Epithelial cell of prostate (primary cell): Measurements from ENCODE around the gene TIE1.

Experiments
- DNase-seq: peaks from one replicate; pipeline ENCODE4 v3.0.0-alpha.2; 2011; ENCODE audit warnings: low read depth, low spot score
- H3K27ac ChIP-seq: fragments of 450-650 bp; 2 replicates; pipeline ENCODE4 v1.5.1; 2017; ENCODE audit warnings: mild to moderate bottlenecking

The TIE1 gene

DNA sequence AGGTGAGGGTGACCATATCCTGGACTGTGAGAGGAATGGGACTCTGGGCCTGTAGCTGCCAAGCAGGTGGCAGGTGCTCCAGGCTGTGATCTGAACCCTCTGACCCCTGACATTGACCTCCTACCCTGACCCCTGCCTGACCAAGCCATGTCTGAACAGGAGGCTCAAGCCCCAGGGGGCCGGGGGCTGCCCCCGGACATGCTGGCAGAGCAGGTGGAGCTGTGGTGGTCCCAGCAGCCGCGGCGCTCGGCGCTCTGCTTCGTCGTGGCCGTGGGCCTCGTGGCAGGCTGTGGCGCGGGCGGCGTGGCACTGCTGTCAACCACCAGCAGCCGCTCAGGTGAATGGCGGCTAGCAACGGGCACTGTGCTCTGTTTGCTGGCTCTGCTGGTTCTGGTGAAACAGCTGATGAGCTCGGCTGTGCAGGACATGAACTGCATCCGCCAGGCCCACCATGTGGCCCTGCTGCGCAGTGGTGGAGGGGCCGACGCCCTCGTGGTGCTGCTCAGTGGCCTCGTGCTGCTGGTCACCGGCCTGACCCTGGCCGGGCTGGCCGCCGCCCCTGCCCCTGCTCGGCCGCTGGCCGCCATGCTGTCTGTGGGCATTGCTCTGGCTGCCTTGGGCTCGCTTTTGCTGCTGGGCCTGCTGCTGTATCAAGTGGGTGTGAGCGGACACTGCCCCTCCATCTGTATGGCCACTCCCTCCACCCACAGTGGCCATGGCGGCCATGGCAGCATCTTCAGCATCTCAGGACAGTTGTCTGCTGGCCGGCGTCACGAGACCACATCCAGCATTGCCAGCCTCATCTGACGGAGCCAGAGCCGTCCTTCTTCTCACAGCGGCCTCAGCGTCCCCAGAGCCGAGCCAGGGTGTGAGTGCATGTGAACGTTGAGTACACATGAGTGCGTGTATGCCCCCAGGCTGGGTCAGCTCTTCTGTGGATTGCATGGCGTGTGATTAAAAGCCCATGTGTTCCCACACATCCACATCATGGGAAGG is 27.9 kb upstream of the TIE1 start:
- no peak for DNase-seq
- H3K27ac ChIP-seq: no peak overlapping the region

DNA sequence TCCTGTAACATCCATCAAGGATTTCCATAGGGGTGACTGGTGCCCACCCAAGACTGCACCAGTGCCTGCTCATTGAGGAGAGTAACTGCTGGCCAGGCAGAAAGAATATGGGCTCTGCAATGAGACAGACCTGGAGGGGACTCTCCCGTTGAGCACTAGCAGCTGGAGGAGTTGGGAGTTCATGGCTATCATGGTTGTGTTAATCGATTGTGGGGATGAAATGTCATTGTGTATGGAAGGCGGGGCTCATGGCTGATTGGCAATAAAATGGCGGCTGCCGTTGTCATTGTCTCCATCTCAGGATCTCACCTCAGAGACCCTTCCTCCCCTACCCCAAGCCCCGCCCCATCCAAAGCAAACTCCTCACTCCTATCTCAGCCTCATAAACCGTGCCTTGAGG is 27.1 kb upstream of the TIE1 start:
- DNase-seq: no peak
- peak overlapping the region; percentile 48 for H3K27ac ChIP-seq

DNA sequence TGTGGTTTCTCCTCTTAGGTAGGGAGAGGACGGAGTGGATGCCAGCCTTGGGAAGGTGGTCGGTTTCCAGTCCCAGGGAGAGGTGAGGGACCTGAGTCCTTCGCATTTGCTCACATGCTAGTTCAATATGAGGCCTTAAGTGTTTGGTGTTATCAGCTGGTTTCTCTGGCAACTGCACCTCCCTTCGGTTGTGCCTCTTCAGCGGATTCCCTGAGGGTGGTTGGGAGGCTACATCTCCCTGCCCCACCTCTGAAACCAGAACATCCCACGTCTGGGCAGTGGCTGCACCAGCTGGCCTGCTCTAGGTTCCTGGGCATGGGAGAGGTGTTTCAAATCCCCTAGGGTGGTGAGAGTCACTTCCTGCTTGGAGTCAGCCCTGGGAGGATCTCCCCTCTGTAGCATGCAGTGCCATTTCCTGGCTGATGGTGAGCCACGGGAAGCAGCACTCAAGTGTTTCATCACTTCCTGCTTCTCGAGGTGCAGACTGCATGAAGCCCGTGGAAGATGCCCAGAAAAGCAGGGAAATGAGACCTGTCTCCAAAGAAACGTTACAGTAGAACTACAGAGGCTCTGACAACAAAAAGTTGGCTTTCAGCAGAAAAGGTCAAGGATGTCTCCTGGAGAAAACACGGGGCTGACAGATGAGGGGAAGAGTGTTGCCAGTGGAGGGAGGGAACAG is 26.5 kb upstream of the TIE1 start:
- peak overlapping the region; percentile 48 for H3K27ac ChIP-seq
- no peak for DNase-seq

DNA sequence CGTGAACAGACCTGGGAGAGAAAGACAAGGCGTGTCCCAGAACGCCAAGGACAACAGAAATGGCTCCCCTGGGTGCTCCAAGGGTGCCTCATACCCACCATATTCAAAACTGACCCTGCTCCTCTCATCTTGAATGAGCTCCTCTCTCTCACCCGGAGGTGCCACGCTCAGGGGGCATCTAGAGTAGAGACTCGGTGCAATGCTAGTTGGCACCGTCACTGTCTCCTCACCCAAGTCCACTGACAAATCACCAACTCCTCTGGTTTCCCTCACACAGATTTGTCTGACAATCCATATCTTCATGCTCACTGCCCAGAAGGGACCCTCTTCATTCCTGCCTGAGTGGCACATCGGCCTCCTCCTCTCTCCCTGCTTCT is 26.0 kb upstream of the TIE1 start:
- no peak for DNase-seq
- H3K27ac ChIP-seq: peak overlapping the region; percentile 48

DNA sequence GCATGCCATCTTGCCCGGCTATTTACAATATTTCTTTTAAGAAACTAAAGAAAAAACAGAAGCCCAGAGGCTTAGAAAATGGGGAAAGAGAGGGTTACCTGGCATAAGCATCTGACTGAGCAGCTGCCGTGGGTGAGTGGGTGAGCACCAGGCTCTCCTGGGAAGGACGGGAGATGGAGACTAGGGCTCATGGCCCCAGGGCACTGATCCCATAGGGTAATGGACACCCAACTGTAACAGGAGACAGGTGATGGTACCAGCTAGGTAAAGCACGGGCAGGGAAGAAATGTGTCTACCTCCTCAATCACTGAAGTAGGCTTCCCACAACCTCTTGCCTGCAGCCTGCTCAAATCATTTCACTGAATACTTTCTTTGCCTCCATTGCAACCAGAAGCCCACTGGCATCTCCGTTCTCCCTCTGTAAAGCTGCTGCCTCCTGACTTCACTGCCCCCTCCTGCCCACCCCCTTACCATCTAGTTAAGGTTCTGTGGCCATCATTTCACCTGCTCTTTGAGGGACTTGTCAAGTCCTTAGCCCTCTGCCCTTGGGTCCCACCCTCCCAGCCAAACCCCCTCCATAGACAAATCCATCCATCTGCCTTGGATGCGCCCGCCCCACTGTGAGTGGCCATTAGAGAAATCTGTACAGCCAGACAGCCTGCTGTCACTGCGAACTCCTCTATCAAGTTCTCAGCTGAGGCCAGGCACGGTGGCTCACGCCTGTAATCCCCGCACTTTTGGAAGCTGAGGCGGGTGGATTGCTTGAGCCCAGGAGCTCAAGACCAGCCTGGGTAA is 24.8 kb upstream of the TIE1 start:
- no peak for DNase-seq
- H3K27ac ChIP-seq: no peak overlapping the region

DNA sequence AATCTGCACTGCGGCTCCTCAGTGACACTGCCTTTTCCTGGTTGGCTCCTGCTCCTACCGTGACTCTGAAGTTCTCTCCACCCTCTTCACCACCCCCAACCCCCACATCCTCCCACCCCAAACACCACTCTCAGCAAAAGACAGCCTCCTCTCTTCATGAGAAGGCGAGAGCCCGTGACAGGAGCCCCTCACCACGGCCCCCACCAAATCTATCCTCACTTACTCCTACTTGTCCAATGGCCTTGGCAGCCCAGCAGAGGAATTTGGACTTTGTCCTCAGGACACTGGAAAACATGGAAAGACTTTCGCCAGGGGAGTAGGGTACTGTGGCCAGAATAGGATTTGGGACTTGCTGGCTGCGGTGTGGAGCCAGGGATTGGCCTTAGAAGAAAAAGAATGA is 24.1 kb upstream of the TIE1 start:
- H3K27ac ChIP-seq: no peak overlapping the region
- no peak for DNase-seq

DNA sequence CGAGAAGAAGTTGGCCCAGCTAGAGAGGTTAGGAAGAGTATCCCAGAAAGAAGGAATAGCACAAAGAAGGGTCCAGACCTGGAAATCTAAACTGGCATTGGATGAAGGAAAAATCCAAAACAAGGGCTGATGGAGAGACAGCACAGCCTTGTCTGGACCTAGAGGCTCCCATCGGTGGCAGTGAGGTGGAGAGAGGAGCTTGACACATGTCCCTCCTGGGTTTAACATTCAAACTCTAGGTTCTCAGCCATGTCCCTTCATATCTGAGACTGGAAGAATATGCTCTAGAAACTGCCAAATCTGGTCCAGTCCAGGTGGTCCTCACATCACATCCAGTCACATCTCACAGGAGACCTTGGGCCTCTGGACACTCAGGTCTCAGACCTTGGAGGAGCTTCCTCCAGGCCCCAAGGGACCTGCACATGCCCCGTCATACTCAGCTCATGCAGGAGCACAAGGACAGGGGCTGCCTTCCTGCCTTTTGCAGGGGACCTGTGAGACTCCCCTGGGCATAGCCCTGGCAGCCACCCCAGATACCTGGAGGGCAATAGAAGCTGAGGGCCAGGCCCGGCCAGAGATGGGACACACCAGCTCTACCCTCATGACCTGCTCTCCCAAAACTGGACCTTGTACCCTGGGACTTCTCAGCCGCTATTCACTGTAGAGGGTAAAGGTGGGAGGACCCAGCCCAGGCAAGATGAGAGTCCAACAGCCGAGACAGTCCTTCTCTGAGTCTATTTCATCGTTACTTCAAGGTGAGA is 23.5 kb upstream of the TIE1 start:
- no peak for DNase-seq
- H3K27ac ChIP-seq: no peak overlapping the region

DNA sequence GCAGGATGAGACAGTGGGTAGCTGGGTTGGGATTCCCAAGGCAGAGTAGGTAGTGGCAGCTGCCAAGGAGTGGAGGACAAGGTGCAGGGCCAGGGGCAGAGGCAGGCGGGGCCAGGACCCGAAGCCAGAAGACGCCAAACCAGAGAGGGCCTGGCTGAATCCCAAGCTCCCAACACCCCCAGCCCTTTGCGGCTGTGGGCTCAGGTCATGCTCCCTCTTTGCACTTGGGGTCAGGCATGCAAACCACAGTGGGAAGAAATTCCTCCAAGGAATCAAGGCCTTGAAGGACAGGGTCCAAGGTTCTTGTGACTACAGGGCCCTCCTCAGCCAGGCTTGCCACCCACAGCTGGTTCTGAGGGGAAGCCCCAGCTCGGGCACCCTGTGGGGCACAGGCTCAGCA is 21.6 kb upstream of the TIE1 start:
- no peak for DNase-seq
- no peak overlapping the region for H3K27ac ChIP-seq

DNA sequence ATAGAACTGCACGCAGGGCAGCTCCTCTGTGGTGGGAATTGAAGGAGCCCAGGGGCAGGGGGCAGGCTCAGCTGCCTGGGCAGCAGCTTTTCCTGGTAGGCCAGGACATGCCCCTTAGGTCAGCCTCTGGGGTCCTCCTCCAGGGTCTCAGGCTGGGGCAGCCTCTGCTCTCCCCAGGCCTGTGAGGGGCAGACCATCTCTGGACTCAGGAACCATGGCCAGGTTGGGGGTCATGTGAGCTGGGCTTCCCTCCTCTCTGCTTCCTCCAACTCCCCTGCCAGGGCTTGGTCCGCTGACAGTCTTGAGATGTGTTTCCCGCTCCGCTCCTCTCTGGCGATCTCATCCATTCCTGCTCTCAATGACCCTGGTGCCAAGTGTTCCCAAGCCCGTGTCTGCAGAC is 21.1 kb upstream of the TIE1 start:
- no peak for DNase-seq

DNA sequence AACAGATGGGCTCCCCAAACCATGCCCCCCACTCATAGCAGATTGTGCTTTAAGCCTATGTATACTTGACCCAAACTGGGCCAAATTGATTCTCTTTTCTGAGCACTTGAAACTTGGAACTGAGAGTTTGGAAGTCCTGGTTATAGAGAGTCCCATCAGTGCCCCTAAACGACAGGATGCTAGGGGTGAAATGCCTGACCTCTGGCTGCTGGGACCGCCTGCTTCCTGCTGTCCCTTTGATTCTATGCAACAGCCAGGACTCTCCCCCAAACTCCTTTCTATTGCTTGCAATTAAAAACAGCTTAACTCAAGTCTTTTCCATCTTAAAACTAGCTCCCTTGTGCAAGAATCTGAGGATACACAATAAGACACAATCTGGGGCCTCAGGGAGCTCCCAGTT is 20.1 kb upstream of the TIE1 start:
- H3K27ac ChIP-seq: no peak overlapping the region
- no peak for DNase-seq

More for the DNA sequence above, 21.1 kb upstream of the TIE1 start:
- no peak overlapping the region for H3K27ac ChIP-seq

DNA sequence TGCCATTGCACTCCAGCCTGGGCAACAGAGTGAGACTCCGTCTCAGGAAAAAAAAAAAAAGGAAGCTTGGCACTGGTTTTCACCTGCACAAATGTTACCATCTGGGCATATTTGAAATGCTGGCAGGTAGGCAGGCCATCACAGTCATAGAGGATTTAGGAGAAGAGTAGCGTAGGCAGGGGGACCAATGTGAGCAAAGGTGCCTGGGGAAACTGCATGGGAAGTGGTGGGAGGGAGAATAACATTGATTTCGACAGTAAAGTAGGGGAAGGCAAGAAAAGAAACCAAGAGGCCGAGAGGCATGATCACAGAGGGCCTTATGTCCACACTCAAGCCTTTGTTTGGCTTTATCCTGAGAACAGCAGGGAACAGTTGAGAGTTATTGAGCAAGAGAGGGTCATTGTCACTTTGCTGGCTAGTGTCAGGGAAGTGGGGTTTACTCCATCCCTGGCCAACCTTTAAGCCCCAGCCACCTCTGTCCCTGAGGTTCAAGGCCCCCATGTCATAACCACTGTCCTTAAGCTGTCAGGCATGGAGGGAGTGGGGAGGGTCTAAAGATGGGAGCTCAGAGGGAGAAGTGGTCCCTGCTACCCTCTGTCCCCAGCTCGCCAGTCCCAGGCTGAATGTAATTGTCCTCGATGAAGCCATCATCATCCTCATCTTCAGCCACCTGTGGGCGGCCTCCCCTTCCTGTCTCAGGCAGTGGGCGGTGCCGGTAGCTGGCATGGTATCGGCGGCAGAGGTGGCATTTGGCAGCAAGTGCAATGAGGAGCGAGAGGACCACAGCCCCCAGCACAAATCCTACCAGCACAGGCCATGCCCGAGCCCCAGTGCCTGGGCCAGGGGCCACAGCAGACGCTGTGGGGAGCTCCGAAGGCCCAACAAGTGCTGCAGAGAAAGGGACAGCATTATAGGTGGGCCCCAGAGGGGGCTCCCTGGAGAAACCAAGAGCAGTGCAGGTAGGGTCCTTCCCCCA is 18.3 kb upstream of the TIE1 start:
- H3K27ac ChIP-seq: no peak overlapping the region
- DNase-seq: no peak

DNA sequence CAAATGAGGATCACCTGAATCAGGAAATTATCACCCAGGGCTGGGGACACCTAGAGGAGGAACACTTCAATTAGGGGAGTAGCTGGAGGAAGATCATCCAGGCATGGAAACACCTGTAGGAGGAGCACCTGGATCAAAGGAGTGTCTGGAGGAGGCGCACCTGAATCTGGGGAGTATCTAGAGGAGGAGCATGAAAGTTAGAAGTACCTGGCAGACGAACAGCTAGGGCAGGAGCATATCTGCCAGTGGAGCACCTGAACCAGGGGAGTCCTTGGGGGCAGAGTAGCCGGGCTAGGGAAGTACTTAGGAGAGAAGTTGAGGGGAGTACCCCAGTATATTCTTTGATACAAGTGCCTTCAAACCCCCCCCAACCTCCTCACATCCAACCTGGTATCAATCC is 16.7 kb upstream of the TIE1 start:
- no peak overlapping the region for H3K27ac ChIP-seq
- no peak for DNase-seq

DNA sequence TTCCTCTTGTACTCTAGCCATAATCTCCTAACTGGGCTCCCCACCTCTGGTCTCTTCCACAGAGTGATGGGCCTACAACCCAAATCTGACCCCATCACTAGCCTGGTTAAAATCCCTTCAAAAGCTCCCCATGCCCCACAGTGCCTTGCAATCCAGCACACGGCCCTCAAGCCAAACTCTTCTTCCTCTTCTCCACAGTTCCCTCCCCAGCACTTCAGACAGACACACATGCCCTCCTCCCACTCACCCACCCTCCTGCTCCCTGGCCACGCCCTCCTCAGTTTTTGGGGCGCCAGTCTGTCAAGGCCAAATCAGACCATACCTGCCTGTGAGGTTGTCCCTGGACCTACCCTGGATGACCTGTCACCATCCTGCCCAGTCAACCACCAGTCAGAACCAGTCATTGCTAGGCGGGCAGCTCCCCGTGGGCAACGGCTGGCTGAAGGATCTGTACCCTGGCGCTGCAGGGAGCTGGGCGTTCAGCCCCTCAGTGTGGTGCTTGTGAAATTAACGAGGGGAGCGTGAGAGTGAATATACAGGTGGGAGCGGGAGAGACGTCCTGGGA is 16.2 kb upstream of the TIE1 start:
- peak overlapping the region; percentile 45 for H3K27ac ChIP-seq
- DNase-seq: no peak

DNA sequence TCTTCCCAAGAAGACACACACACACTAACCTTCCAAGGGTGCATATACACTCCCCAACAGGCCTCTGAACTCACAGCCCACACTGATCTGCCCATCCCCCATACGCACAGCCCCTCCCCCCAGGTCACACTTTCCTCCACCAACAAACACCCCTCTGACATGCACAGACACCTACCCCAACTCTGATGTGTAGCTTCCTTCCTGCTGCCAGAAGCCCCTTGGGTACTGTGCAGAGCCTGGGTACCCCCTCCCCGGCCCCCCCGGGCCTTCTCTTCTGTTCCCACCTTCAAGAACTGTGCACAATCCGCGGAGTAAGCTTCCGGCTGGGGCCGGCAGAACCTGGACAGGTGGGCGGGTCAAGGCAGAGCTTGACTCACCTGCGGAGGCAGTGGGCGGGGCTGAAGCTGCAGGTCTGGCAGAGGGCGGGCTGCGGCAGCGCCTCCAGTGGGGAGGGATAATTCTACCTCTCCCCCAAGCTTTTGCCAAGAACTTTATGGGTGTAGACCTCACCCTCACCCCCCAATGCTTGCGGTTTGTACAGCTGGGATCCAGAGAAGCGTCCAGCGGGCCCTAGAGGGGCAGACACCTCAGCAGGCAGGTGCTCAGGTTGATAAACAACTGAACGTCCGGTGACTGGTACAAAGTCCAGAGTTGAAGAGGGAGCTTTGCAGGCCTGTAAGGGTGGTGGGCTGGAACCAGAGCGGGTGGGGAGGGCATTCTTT is 15.4 kb upstream of the TIE1 start, which contains the start of gene C1orf210:
C1orf210 (minus strand) TSS at position 313 of the 722 bp plus-strand sequence. CDS start 2,311 bp downstream, outside the sequence.
- peak within 1 kb of the TSS; percentile 45 for H3K27ac ChIP-seq
- peak; percentile 45 for DNase-seq

DNA sequence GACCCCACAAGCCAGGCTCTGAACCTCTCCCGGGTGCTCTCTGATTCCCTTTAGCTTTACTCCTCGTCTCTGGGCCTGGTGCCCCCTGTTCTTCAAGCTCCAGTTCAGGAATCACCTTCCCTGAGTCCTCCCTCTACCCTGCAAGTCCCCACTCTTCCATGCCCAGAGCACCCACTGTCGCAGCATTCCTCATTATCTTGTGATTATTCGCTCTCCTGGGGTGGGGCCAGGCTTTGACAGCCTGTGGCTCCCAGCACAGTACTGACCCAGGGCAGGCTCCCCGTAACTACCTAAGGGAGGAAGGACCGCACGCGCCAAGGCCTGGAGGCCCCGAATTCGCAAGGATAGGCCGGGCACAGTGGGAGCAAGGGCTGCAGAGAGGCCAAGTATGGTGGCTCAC is 14.7 kb upstream of the TIE1 start:
- DNase-seq: no peak
- H3K27ac ChIP-seq: no peak overlapping the region

DNA sequence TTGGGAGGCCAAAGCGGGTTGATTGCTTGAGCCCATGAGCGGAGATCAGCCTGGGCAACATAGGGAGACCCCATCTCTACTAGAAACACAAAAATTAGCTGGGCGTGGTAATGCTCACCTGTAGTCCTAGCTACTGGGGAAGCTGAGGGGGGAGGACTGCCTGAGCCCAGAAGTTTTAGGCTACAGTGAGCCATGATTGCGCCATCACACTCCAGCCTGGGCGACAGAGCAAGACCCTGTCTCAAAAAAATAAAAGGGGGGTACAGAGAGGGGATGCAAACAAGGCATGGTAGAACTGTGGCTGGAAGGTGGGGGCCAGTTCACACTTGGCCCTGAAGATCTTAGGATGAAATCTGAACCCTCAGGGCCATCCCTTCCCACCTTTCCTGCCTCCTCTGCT is 14.2 kb upstream of the TIE1 start:
- DNase-seq: no peak
- H3K27ac ChIP-seq: no peak overlapping the region

DNA sequence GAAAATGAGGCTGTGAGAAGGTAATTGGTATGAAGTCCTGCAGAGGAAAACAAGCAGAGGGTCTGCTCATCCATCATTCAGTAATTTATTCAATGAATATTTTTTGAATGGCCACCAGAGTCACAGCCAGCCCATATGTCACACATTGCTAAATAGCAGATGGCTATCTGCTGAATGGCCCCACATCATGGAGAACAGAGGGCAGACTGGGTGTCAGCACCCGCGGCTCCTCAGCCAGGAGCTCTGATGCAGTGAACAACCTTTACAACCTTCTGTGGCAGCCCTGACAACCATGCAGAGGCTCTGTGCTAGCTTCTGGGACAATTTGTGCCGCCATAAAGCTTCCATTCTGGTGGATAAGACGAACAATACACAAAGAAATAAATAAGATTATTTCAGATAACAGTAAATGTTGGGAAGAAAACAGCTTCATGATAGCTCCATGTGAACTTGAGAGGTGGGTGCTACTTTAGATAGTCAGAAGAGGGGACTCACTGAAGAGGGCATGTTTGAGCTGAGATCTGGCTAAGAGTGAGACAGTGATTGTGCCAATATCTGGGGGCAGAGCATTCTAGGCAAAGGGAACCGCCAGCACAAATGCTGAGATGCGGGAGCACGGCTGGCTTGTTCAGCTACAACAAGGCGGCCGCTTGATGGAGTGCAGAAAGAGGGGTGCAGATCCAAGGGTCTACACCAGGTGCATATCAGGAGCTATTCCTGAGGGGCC is 12.6 kb upstream of the TIE1 start:
- no peak overlapping the region for H3K27ac ChIP-seq
- DNase-seq: no peak
